IPS-18c (cell line): ENCODE data around the gene ARHGEF6.

Source experiments
- H3K4me3 ChIP-seq: 2 replicates; pipeline ENCODE4 v1.7.0; 2013; ENCODE audit warnings: low read depth, mild to moderate bottlenecking, low read length, moderate library complexity; ENCODE audit not compliant: insufficient read depth
- H3K9me3 ChIP-seq: one replicate; pipeline ENCODE4 v1.6.1; 2013; ENCODE audit warnings: mild to moderate bottlenecking, low read length, moderate library complexity; ENCODE audit not compliant: control insufficient read depth, insufficient read depth

The ARHGEF6 gene

GRCh38 chrX:136646602-136647239 lies 134.0 kb downstream of the ARHGEF6 start:
- no peak overlapping the region for H3K4me3 ChIP-seq
- H3K9me3 ChIP-seq: peaks cover 3% of the 10 kb centered on the region

- H3K9me3 ChIP-seq: peaks cover 3% of the 10 kb centered on the region
- H3K4me3 ChIP-seq: no peak overlapping the region
Measured at GRCh38 chrX:136643243-136643642, 137.5 kb downstream of the ARHGEF6 start.

GRCh38 chrX:136639506-136640176 lies 141.1 kb downstream of the ARHGEF6 start:
- H3K4me3 ChIP-seq: no peak overlapping the region
- H3K9me3 ChIP-seq: no peaks in the 10 kb centered on the region

- Histone ChIP-seq H3K9me3 (no peaks in the 10 kb centered on the region), H3K4me3 (no peak overlapping the region)
Measured at GRCh38 chrX:136636121-136636520, 144.6 kb downstream of the ARHGEF6 start.

- no peaks in the 10 kb centered on the region for H3K9me3 ChIP-seq
- H3K4me3 ChIP-seq: no peak overlapping the region
Measured at GRCh38 chrX:136635235-136635634, 145.5 kb downstream of the ARHGEF6 start.

GRCh38 chrX:136630881-136631280 lies 149.9 kb downstream of the ARHGEF6 start:
- no peak overlapping the region for H3K4me3 ChIP-seq
- H3K9me3 ChIP-seq: peaks cover 2% of the 10 kb centered on the region

- Histone ChIP-seq H3K4me3 (no peak overlapping the region), H3K9me3 (peaks cover 2% of the 10 kb centered on the region)
Measured at GRCh38 chrX:136629084-136629750, 151.5 kb downstream of the ARHGEF6 start.

GRCh38 chrX:136627409-136627808 lies 153.3 kb downstream of the ARHGEF6 start:
- Histone ChIP-seq H3K9me3 (peaks cover 4% of the 10 kb centered on the region), H3K4me3 (no peak overlapping the region)

- Histone ChIP-seq H3K4me3 (no peak overlapping the region), H3K9me3 (peaks cover 4% of the 10 kb centered on the region)
Measured at GRCh38 chrX:136626891-136627290, 153.8 kb downstream of the ARHGEF6 start.

- H3K9me3 ChIP-seq: peaks cover 4% of the 10 kb centered on the region
- no peak overlapping the region for H3K4me3 ChIP-seq
Measured at GRCh38 chrX:136626237-136626636, 154.5 kb downstream of the ARHGEF6 start.

GRCh38 chrX:136625246-136625645 lies 155.5 kb downstream of the ARHGEF6 start:
- no peak overlapping the region for H3K4me3 ChIP-seq

GRCh38 chrX:136623396-136623795 lies 157.3 kb downstream of the ARHGEF6 start:
- Histone ChIP-seq H3K9me3 (peaks cover 2% of the 10 kb centered on the region), H3K4me3 (no peak overlapping the region)

More at GRCh38 chrX:136625246-136625645, 155.5 kb downstream of the ARHGEF6 start:
- H3K9me3 ChIP-seq: peaks cover 4% of the 10 kb centered on the region

- H3K9me3 ChIP-seq: peaks cover 5% of the 10 kb centered on the region
- H3K4me3 ChIP-seq: no peak overlapping the region
Measured at GRCh38 chrX:136622568-136622967, 158.2 kb downstream of the ARHGEF6 start.

GRCh38 chrX:136620780-136621179 lies 160.0 kb downstream of the ARHGEF6 start:
- peaks cover 8% of the 10 kb centered on the region for H3K9me3 ChIP-seq
- no peak overlapping the region for H3K4me3 ChIP-seq

- no peak overlapping the region; the same call in 1 of the 2 replicates for H3K4me3 ChIP-seq
- peaks cover 10% of the 10 kb centered on the region for H3K9me3 ChIP-seq
Measured at GRCh38 chrX:136619899-136620505, 160.7 kb downstream of the ARHGEF6 start.

GRCh38 chrX:136616987-136617685 lies 163.6 kb downstream of the ARHGEF6 start:
- Histone ChIP-seq H3K9me3 (peaks cover 11% of the 10 kb centered on the region), H3K4me3 (no peak overlapping the region)
